Neural progenitor cell (in vitro differentiated cells): ENCODE measurements around the gene MYH6.

Experiments
- EZH2phosphoT487 ChIP-seq: fragments of 200-600 bp; sonication (generic); IDR thresholded peaks from 2 replicates; pipeline ENCODE4 v1.6.1; 2017; ENCODE audit warnings: antibody characterized with exemption
- TF ChIP-seq, protein P1 (sequence below): fragments of 200-600 bp; sonication (generic); IDR thresholded peaks from 2 replicates; pipeline ENCODE4 v1.5.1; 2017; ENCODE audit warnings: antibody characterized with exemption, mild to moderate bottlenecking

DNA sequence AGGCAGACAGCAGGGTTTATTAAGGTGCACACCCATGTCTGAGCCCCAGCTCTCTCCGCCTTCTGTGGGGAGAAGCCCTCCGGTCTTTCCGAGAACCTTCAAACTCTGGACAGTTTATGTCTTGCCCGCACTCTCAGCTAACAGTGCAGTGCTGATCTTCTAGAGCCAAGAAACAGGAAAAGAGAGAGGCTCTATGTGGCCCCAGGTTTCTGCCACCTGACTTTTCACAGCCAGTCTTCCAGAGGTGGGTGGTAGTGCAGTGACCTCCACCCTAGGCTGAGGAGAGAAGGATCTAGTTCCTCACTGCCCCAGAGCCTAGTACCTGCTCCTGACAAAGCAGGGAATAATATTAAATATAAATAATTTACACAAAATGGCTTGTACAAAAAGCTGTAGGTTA is 51.4 kb downstream of the MYH6 start:
- TF ChIP-seq, protein P1, sequence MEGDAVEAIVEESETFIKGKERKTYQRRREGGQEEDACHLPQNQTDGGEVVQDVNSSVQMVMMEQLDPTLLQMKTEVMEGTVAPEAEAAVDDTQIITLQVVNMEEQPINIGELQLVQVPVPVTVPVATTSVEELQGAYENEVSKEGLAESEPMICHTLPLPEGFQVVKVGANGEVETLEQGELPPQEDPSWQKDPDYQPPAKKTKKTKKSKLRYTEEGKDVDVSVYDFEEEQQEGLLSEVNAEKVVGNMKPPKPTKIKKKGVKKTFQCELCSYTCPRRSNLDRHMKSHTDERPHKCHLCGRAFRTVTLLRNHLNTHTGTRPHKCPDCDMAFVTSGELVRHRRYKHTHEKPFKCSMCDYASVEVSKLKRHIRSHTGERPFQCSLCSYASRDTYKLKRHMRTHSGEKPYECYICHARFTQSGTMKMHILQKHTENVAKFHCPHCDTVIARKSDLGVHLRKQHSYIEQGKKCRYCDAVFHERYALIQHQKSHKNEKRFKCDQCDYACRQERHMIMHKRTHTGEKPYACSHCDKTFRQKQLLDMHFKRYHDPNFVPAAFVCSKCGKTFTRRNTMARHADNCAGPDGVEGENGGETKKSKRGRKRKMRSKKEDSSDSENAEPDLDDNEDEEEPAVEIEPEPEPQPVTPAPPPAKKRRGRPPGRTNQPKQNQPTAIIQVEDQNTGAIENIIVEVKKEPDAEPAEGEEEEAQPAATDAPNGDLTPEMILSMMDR, result no peak
- no peak for TF ChIP-seq EZH2phosphoT487
